HEK293 (cell line): ENCODE data around the gene KPNA4.

Source experiments
- ATF2 ChIP-seq: fragments of 450-650 bp; formaldehyde crosslinking; IDR thresholded peaks from 2 replicates; pipeline ENCODE4 v1.5.1; 2016; ENCODE audit warnings: missing biosample characterization, missing genetic modification characterization, low read depth
- BCL11A ChIP-seq: fragments of 450-650 bp; formaldehyde crosslinking; IDR thresholded peaks from 2 replicates; pipeline ENCODE4 v1.5.1; 2016; ENCODE audit warnings: low read depth, missing biosample characterization, missing genetic modification characterization
- GLI4 ChIP-seq: fragments of 450-650 bp; formaldehyde crosslinking; IDR thresholded peaks from 2 replicates; pipeline ENCODE4 v1.5.1; 2016; ENCODE audit warnings: missing biosample characterization, missing genetic modification characterization
- KLF10 ChIP-seq: fragments of 450-650 bp; IDR thresholded peaks from 2 replicates; pipeline ENCODE4 v1.5.1; 2018; ENCODE audit warnings: missing biosample characterization, mild to moderate bottlenecking, missing genetic modification characterization
- KLF9 ChIP-seq: fragments of 450-650 bp; formaldehyde crosslinking; IDR thresholded peaks from 2 replicates; pipeline ENCODE4 v1.5.1; 2016; ENCODE audit warnings: missing biosample characterization, missing genetic modification characterization, low read depth
- MYNN ChIP-seq: fragments of 450-650 bp; formaldehyde crosslinking; IDR thresholded peaks from 2 replicates; pipeline ENCODE4 v1.5.1; 2016; ENCODE audit warnings: missing biosample characterization, missing genetic modification characterization, borderline replicate concordance
- TRIM28 ChIP-seq: IDR thresholded peaks from 2 replicates; pipeline ENCODE4 v1.6.1; 2011; ENCODE audit warnings: low read length, control low read depth, borderline replicate concordance
- ZBTB20 ChIP-seq: fragments of 450-650 bp; formaldehyde crosslinking; IDR thresholded peaks from 2 replicates; pipeline ENCODE4 v1.5.1; 2016; ENCODE audit warnings: missing biosample characterization, missing genetic modification characterization
- ZBTB7A ChIP-seq: fragments of 450-650 bp; formaldehyde crosslinking; IDR thresholded peaks from 2 replicates; pipeline ENCODE4 v1.5.1; 2016; ENCODE audit warnings: low read depth, missing biosample characterization, missing genetic modification characterization
- ZNF121 ChIP-seq: fragments of 450-650 bp; formaldehyde crosslinking; IDR thresholded peaks from 2 replicates; pipeline ENCODE4 v1.5.1; 2016; ENCODE audit warnings: missing biosample characterization, missing genetic modification characterization
- ZNF175 ChIP-seq: fragments of 450-650 bp; formaldehyde crosslinking; IDR thresholded peaks from 2 replicates; pipeline ENCODE4 v1.5.1; 2016; ENCODE audit warnings: missing biosample characterization, missing genetic modification characterization
- ZNF23 ChIP-seq: fragments of 450-650 bp; formaldehyde crosslinking; IDR thresholded peaks from 2 replicates; pipeline ENCODE4 v1.5.1; 2016; ENCODE audit warnings: missing biosample characterization, missing genetic modification characterization, borderline replicate concordance
- ZNF341 ChIP-seq: fragments of 450-650 bp; formaldehyde crosslinking; IDR thresholded peaks from 2 replicates; pipeline ENCODE4; 2016; ENCODE audit warnings: low read depth, missing biosample characterization, missing genetic modification characterization
- ZNF394 ChIP-seq: fragments of 450-650 bp; formaldehyde crosslinking; IDR thresholded peaks from 2 replicates; pipeline ENCODE4 v1.5.1; 2016; ENCODE audit warnings: missing biosample characterization, missing genetic modification characterization, mild to moderate bottlenecking, moderate library complexity, borderline replicate concordance
- ZNF501 ChIP-seq: fragments of 450-650 bp; formaldehyde crosslinking; IDR thresholded peaks from 2 replicates; pipeline ENCODE4 v1.5.1; 2016; ENCODE audit warnings: missing biosample characterization, missing genetic modification characterization
- ZNF555 ChIP-seq: fragments of 450-650 bp; formaldehyde crosslinking; conservative IDR thresholded peaks from 2 replicates; pipeline ENCODE4 v1.5.1; 2017; ENCODE audit warnings: missing biosample characterization, mild to moderate bottlenecking, missing genetic modification characterization, inconsistent platforms
- ZNF585B ChIP-seq: fragments of 450-650 bp; formaldehyde crosslinking; IDR thresholded peaks from 2 replicates; pipeline ENCODE4 v1.5.1; 2016; ENCODE audit warnings: missing biosample characterization, missing genetic modification characterization
- ZNF600 ChIP-seq: fragments of 450-650 bp; formaldehyde crosslinking; IDR thresholded peaks from 2 replicates; pipeline ENCODE4 v1.5.1; 2016; ENCODE audit warnings: missing biosample characterization, missing genetic modification characterization
- ZNF629 ChIP-seq: fragments of 450-650 bp; formaldehyde crosslinking; IDR thresholded peaks from 2 replicates; pipeline ENCODE4 v1.5.1; 2017; ENCODE audit warnings: missing biosample characterization, missing genetic modification characterization
- ZNF664 ChIP-seq: fragments of 450-650 bp; formaldehyde crosslinking; IDR thresholded peaks from 2 replicates; pipeline ENCODE4 v1.5.1; 2016; ENCODE audit warnings: missing biosample characterization, missing genetic modification characterization
- ZNF747 ChIP-seq: fragments of 450-650 bp; formaldehyde crosslinking; IDR thresholded peaks from 2 replicates; pipeline ENCODE4 v1.5.1; 2016; ENCODE audit warnings: missing biosample characterization, missing genetic modification characterization
- ZNF76 ChIP-seq: fragments of 450-650 bp; formaldehyde crosslinking; IDR thresholded peaks from 2 replicates; pipeline ENCODE4; 2016; ENCODE audit warnings: low read depth, missing biosample characterization, missing genetic modification characterization, borderline replicate concordance
- ZNF785 ChIP-seq: fragments of 450-650 bp; formaldehyde crosslinking; IDR thresholded peaks from 2 replicates; pipeline ENCODE4 v1.5.1; 2016; ENCODE audit warnings: missing biosample characterization, missing genetic modification characterization
- ZNF792 ChIP-seq: fragments of 450-650 bp; formaldehyde crosslinking; IDR thresholded peaks from 2 replicates; pipeline ENCODE4 v1.5.1; 2016; ENCODE audit warnings: missing biosample characterization, missing genetic modification characterization
- ZNF830 ChIP-seq: fragments of 450-650 bp; IDR thresholded peaks from 2 replicates; pipeline ENCODE4 v1.5.0; 2018; ENCODE audit warnings: missing biosample characterization, missing genetic modification characterization, low read depth, mild to moderate bottlenecking, moderate library complexity
- TF ChIP-seq, protein P1 (sequence below): fragments of 450-650 bp; formaldehyde crosslinking; IDR thresholded peaks from 2 replicates; pipeline ENCODE4 v1.5.1; 2017; ENCODE audit warnings: missing biosample characterization, missing genetic modification characterization
- TF ChIP-seq, protein P2 (sequence below): fragments of 450-650 bp; formaldehyde crosslinking; IDR thresholded peaks from 2 replicates; pipeline ENCODE4 v1.5.1; 2016; ENCODE audit warnings: missing biosample characterization, missing genetic modification characterization
- TF ChIP-seq, protein P3 (sequence below): fragments of 450-650 bp; formaldehyde crosslinking; IDR thresholded peaks from 2 replicates; pipeline ENCODE4 v1.5.1; 2016; ENCODE audit warnings: missing biosample characterization, missing genetic modification characterization, borderline replicate concordance
- TF ChIP-seq, protein P4 (sequence below): fragments of 450-650 bp; formaldehyde crosslinking; IDR thresholded peaks from 2 replicates; pipeline ENCODE4 v1.5.1; 2016; ENCODE audit warnings: missing biosample characterization, missing genetic modification characterization, low read depth

The KPNA4 gene

DNA sequence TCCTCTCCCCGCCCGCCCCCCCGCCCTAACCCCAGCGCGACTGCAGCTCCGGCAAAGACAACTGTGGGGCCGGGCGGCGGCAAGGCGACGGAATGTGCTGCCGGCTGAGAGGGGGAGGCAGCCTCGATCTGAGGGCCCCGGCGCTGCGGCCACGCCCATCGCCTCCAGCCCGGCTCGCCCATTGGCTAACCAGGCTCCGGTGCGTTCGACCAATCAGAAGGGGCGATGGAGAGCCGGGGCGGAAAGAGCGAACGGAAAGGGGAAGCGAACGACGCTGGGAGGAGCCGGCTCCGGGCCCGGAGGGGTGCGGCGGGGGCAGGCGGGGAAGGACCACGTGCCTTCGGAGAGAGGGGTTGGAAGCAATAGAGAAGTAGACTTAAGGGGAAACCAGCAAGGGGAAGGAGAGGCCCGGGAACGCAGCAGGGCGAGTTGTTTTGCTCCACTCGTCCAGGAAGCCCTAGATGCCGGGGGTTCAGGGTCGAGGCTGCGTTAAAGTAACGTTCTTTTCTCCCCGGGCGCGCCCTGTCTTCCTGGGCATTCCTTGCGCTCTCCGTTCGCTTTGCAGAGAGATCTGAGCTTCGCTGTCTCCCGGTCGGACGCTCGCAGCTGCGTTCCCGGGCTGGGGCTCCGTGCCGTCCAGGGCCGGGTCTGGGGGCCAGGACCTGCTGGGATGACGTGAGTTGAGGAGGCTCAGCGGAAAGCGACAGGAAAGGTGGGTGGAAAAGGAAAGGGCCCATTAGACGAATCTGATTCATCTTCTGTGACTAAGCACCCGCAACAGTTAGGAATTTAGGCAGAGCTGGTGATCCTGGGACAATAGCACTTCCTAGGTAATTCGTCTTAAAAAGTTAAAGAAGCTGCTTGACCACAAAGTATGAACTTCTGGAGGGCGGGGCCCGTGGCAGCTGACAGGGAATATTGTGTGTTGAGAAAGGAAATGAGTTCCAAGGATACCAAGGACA, at the start of gene KPNA4 (continued):
- TF ChIP-seq, protein P1, sequence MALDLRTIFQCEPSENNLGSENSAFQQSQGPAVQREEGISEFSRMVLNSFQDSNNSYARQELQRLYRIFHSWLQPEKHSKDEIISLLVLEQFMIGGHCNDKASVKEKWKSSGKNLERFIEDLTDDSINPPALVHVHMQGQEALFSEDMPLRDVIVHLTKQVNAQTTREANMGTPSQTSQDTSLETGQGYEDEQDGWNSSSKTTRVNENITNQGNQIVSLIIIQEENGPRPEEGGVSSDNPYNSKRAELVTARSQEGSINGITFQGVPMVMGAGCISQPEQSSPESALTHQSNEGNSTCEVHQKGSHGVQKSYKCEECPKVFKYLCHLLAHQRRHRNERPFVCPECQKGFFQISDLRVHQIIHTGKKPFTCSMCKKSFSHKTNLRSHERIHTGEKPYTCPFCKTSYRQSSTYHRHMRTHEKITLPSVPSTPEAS (tag by site-specific recombination), result no peak
- TF ChIP-seq ZNF23 (tag by site-specific recombination) (no peak), ZNF76 (tag by site-specific recombination) (peak; percentile 46; the same call in 1 of the 2 replicates), BCL11A (tag by site-specific recombination) (no peak), ZNF792 (no peak), ZNF341 (peak; percentile 60), ATF2 (tag by site-specific recombination) (peak; percentile 29; the same call in 1 of the 2 replicates), ZBTB20 (peak; percentile 99), ZNF600 (tag by site-specific recombination) (peak; percentile 40; the same call in 1 of the 2 replicates), ZNF175 (tag by site-specific recombination) (no peak), KLF10 (peak; percentile 58; the same call in 1 of the 2 replicates), ZNF747 (no peak), ZNF394 (tag by site-specific recombination) (peak; percentile 57; the same call in 1 of the 2 replicates), ZNF555 (tag by site-specific recombination) (no peak), MYNN (tag by site-specific recombination) (no peak), ZBTB7A (tag by site-specific recombination) (0 out of 2 replicates have a peak, but pooled peaks have one; percentile 22), GLI4 (tag by site-specific recombination) (0 out of 2 replicates have a peak, but pooled peaks have one; percentile 39), ZNF629 (tag by site-specific recombination) (peak; percentile 45; the same call in 1 of the 2 replicates), ZNF830 (tag by site-specific recombination) (no peak), TRIM28 (0 out of 2 replicates have a peak, but pooled peaks have one; percentile 20), ZNF664 (tag by site-specific recombination) (no peak), ZNF121 (tag by site-specific recombination) (no peak), ZNF501 (no peak; the same call in 1 of the 2 replicates), ZNF785 (no peak), ZNF585B (tag by site-specific recombination) (no peak), KLF9 (tag by site-specific recombination) (peak; percentile 89)
- TF ChIP-seq, protein P2, sequence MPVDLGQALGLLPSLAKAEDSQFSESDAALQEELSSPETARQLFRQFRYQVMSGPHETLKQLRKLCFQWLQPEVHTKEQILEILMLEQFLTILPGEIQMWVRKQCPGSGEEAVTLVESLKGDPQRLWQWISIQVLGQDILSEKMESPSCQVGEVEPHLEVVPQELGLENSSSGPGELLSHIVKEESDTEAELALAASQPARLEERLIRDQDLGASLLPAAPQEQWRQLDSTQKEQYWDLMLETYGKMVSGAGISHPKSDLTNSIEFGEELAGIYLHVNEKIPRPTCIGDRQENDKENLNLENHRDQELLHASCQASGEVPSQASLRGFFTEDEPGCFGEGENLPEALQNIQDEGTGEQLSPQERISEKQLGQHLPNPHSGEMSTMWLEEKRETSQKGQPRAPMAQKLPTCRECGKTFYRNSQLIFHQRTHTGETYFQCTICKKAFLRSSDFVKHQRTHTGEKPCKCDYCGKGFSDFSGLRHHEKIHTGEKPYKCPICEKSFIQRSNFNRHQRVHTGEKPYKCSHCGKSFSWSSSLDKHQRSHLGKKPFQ, result no peak
- TF ChIP-seq, protein P3, sequence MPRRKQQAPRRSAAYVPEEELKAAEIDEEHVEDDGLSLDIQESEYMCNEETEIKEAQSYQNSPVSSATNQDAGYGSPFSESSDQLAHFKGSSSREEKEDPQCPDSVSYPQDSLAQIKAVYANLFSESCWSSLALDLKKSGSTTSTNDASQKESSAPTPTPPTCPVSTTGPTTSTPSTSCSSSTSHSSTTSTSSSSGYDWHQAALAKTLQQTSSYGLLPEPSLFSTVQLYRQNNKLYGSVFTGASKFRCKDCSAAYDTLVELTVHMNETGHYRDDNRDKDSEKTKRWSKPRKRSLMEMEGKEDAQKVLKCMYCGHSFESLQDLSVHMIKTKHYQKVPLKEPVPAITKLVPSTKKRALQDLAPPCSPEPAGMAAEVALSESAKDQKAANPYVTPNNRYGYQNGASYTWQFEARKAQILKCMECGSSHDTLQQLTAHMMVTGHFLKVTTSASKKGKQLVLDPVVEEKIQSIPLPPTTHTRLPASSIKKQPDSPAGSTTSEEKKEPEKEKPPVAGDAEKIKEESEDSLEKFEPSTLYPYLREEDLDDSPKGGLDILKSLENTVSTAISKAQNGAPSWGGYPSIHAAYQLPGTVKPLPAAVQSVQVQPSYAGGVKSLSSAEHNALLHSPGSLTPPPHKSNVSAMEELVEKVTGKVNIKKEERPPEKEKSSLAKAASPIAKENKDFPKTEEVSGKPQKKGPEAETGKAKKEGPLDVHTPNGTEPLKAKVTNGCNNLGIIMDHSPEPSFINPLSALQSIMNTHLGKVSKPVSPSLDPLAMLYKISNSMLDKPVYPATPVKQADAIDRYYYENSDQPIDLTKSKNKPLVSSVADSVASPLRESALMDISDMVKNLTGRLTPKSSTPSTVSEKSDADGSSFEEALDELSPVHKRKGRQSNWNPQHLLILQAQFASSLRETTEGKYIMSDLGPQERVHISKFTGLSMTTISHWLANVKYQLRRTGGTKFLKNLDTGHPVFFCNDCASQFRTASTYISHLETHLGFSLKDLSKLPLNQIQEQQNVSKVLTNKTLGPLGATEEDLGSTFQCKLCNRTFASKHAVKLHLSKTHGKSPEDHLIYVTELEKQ (tag by site-specific recombination), result no peak
- TF ChIP-seq, protein P4, sequence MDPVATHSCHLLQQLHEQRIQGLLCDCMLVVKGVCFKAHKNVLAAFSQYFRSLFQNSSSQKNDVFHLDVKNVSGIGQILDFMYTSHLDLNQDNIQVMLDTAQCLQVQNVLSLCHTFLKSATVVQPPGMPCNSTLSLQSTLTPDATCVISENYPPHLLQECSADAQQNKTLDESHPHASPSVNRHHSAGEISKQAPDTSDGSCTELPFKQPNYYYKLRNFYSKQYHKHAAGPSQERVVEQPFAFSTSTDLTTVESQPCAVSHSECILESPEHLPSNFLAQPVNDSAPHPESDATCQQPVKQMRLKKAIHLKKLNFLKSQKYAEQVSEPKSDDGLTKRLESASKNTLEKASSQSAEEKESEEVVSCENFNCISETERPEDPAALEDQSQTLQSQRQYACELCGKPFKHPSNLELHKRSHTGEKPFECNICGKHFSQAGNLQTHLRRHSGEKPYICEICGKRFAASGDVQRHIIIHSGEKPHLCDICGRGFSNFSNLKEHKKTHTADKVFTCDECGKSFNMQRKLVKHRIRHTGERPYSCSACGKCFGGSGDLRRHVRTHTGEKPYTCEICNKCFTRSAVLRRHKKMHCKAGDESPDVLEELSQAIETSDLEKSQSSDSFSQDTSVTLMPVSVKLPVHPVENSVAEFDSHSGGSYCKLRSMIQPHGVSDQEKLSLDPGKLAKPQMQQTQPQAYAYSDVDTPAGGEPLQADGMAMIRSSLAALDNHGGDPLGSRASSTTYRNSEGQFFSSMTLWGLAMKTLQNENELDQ (tag by site-specific recombination), result no peak
